NCI-H2196 treated with DMSO at 0.1 percent for 48 hours (cell line): ENCODE results near the gene NEAT1.

Source experiments
- DNase-seq: peaks from one replicate; lab custom pipeline; 2025; ENCODE audit not compliant: unreplicated experiment; lab: John Stamatoyannopoulos, UW

The NEAT1 gene

DNA sequence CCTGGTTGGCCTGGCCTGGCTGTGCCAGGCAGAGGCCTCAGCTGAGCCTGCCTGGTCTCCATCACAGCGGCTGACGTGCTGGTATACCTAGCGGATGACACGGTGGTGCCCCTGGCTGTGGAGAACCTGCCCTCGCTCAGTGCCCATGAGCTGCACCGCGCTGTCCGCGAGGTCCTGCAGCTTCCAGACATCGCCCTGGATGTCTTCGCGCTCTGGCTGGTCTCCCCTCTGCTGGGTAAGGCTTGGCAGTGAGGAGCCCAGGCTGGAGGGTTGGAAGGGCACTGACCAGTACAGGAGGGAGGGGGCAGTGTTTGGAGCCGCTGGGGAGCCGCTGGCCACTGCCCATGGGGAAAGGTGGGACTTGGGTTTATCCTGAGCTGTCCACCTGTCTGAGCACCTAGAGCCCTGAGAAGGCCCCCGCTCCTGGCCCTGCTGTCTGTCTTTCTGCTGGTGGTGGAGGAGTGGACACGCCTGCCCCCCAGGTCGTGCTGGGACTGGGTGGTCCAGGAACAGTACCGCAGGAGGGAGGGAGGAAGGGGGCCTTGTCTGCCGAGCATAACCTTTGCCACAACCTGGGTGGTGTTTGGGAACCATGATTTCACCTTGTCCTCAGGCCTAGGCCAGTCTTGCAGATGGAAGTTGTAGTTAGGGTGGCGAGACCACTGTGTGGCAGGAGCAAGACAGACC, 33.2 kb upstream of the NEAT1 start:
- DNase-seq, result no peak

DNA sequence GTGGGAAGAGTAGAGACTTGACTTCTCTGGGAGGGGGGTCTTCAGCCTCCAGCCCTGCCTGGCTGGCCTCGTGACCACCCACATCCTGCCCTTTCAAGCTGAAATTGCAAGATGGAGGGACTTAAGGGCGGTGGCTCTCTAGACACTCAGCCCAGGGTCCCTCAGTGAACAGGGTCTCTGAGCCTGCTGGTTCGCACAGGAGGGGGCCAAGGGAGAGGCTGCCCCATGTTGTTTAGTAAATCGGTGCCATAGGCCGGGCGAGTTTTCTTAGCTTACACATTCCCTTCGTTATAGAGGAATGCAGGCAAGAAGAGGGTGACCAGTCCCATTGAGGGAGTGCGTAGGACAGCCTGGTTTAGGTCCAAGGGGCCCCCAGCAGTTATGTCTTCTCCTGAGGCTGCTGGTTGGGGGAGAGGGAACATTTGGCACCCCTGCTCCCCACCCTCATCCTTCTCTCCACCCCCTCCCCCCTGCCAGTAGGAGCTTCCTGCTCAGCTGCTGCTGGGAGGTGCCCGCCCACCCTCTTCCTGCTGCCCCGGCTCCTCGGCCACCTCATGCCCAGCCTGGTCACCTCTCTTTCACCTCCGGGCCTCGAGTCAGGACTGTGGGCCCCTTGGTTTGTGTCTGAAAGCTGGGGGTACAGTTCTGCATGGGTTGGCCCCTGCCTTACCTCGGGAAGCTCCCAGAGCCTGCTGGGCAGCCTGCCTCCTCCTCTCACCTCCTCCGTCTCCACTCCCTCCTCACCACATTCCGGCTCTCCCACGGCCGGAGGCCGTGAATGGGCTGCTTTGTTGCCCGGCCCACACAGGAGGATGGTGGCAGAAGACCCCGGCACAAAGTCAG, 32.3 kb upstream of the NEAT1 start:
- no peak for DNase-seq

DNA sequence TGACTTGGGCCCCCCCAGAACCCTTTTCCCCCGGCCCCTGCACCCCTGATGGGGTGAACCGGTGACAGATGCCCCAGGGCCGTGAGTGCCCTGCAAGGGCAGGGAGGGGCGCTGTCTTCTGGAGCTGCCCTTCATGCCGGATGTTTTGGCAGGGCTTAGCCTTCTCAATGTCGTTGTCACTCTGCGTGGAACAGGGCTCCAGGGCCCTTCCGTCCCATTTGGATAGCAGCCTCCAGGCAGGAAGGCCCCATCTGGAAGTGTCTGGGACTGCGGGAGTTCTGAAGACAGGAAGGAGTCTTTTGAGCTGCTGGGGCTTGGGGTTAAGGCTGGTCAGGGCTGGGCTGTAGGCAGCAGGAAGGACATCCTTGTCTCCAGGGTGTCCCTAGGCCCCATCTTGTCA, 31.6 kb upstream of the NEAT1 start:
- DNase-seq, result no peak

DNA sequence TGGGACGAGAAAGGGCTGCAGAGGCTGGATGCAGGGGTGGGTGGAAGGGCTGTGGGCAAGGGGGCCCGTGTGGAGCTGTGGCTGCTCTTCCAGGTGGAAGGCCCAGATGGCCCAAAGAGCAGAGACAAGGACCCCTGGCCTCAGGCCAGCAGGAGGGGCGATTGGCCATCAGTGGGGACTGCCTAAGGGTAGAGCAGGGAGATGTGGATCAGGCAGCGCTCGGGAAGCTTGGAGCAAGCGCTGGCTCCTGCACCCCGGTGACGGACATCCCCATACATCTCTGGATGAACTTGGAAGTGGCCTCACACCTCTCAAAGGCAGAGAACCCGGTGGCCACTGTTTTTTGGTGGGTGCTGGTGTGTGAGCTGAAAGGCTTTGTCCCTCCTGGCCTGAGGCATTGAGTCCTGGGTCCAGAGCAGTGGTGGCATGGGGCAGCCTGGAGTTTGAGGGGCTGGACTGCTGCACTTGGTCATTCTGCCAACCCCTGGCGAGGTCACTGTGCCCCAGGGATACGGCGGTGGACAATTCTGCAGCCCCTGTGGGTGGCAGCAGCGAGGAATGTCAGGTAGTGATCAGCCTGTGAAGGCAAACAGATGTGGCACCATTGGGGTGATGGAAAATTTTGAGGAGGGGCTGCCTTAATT, 30.3 kb upstream of the NEAT1 start:
- DNase-seq, result no peak

DNA sequence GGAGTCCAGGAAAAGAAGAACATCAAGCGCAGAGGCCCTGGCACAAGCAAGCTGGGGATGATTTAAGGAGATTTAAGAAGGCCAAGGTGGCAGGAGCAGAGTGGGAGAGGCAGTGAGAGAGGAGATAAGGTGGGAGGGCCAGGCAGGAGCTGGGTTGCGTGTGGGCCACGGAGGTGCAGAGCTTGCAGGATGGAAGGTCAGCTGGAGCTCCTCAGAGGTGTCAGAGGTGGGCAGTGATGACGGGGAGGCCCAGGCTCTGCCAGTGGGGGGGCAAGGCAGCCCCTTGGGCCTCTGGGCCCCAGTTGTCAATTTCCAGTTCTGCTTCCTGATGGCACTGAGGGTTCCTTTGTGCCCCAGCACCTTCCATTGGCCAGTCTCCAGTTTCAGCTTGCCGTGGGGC, 29.7 kb upstream of the NEAT1 start:
- DNase-seq, result no peak

DNA sequence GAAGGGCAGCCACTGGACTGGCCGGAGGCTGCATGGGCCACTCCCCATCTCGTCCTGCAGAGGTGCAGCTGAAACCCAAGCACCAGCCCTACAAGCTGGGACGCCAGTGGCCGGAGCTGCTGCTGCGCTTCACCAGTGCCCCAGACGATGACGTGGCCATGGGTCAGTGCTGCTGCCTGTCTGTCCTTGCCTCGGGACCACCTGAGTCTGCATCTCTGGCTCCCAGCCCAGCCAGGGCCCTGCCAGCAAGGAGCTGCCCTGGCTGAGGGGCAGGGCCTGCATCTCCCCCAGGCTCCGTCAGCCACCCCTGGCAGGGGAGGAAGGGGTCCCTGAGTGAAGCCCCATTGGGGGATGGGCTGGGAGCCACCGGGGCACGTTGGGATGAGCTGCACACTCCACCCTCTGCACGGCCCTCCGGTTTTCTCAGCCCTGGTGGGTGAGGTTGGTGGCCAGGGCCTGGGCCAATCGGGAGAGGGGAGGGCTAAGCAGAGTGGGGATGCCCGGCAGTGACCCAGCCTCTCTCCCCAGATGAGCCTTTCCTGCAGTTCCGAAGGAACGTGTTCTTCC, 29.0 kb upstream of the NEAT1 start:
- DNase-seq, result no peak

DNA sequence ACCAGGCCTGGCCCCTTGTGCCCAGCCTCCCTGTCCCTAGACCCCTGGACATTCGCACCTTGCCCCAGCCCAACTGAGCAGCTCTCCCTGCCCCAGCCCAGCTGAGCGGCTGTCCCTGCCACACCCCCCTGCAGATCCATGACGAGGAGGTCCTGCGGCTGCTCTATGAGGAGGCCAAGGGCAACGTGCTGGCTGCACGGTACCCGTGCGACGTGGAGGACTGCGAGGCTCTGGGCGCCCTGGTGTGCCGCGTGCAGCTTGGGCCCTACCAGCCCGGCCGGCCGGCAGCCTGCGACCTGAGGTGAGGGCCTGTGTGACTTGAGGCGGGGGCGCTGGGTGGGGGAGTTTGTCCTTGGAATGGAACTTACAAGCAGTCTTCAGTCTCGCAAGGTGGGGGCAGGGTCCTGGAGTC, 28.5 kb upstream of the NEAT1 start:
- DNase-seq, result no peak

DNA sequence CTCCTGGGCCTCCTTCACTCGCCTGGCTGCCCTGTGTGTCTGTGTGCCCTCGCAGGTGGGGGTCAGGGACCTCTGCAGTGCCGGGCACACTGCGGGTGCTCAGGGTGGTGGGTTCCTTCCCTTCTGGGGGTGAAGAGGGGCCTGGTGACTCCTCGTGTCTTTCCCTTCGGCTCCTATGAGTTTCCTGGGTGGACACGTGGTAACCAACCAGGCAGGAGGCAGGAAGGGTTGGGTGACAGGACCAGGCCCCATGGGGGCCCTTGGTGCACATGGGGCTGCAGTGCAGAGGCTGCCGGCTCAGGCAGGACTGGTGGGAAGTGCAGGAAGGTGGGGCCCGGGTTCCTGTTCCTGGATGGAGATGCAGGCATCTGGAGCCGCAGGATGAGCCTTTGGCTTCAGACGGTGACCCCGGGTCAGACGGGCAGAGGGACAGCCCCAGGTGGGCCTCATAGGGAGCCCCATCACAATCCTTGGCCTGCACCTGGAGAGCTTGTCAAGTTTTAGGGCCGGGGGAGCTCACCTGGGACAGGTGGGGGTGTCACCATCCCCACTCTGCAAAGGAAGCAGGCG, 26.6 kb upstream of the NEAT1 start:
- no peak for DNase-seq

DNA sequence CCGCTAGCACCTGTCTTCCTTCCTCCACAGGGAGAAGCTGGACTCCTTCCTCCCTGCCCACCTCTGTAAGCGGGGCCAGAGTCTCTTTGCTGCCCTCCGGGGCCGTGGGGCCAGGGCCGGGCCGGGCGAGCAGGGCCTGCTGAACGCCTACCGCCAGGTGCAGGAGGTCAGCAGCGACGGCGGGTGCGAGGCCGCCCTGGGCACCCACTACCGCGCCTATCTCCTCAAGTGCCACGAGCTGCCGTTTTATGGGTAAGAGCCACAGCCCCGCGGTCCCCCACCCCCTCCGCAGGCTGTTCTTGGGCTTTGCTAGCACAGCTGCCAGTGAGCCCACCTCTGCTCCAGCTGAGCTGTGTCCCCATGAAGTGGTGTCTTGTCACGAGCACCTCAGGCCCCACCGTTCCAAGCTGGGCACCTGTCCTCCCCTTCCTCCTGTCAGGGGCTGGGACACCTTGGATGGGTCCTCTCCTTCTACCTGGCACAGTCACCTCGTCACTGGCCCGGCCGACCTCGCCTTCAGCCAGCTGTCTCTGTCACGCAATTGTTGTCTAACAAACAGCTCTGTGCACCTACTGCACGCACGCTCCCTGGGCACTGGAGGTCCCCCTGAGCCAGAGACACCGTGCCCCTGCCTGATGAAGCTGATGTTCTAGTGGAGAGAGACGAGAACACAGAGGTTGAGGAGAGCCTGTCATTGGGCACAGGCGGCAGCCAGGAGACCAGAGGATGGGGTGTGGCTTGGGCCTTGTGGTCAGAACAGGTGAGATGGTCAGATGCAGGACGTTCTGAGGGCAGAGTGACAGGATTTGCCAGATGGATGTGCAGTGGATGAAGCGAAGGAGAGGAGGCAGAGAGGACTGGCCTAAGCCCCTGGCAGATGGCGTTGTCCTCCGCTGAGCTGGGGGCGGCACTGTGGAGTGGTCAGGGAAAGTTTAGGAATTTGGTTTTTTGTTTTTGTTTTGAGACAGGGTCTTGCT, 25.5 kb upstream of the NEAT1 start:
- no peak for DNase-seq

DNA sequence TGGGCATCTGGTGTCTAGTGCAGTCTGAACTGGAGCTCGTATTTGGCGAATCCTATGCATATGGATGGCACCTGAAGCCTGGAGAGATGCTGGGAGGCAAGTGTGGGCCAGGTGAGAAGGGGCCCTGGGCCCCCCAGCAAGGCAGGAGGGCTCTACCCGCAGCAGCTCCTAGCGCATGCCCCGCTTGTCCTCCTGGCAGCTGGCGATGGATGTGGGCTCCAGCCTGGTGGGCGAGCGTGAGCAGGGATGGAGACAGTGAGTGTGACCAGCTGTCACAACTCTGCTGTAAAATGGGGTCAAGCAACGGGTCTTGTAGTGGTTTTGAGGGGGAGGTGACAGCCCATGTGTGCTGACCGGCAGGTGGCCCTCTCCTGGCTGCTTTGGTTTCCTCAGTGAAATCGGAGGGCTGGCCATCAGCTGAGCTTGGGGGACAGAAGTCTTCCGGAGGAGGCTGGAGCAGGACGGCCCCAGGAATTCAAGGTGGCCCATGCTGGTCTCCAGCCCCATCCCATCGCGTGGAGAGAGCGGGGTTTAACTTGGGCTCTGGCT, 24.2 kb upstream of the NEAT1 start:
- DNase-seq, result no peak

DNA sequence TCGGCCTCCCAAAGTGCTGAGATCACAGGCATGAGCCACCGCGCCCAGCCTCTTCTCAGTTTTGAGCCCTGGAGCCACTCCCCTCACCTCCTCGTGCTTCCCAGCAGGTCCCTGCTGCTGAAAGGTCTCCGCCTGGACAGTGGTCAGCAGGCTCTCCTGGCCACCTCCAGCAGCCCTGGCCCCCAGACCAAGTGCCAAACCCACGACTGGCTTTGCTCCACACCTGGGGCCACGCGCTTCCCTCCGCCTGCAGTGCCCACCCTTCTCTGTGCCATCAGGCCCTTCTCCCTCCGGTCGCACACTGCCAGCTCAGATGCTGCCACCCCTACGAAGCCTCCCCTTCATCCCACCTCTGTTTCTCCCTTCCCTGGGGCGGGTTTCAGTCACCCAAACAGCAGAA, 23.3 kb upstream of the NEAT1 start:
- no peak for DNase-seq

DNA sequence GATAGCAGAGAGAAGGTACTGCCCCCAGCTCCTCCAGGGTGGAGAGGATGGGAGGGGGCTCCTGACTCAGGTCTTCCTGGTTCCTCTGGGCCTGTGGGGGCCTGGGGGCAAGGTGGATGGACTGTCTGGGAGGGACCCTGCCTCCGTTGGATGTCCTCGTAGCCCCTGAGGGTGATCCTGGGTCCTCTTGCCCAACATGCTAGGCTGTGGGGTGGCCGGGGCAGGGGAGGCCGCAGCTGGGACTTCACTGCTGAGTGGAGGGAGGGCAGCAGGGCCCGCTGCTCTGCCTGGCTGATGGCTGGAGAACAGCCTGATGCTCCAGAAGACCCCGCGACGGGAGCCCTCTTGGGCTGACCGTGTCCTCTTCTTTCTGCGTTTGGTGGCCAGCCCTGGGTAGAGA, 22.8 kb upstream of the NEAT1 start:
- DNase-seq, result no peak

DNA sequence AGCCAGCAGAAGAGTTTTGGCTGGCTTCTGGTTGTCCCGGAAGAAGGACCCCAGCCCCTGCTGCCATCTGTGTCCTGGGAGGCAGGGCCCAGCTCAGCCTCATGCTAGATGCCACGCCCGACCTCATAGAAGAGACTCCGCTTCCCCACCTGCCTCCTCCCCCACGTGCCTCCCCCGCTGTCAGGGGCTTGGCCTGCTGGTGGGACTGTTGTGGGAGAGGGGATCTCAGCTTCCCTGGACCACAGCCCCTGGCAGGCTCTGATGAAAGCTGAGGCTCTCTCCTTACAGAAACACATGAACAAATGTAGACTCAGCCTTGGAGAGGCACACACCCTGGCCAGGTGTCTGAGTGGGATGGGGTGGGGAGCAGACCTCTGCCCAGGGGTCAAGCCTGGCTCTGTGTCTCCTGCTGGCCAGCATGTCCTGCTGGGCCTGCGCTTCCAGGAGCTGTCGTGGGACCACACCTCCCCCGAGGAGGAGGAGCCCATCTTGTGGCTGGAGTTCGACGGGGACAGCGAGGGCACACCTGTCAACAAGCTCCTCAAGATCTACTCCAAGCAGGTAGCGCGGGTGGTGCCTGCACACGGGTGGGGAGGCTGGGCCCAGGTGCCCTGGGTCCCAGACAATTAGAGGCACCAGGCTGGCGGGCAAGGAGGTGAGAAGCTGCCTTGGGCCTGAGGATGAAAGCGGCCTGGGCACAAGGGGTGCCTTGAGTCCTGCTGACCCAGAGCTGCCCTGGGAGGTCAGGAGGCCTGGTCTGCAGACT, 22.1 kb upstream of the NEAT1 start:
- DNase-seq, result no peak

DNA sequence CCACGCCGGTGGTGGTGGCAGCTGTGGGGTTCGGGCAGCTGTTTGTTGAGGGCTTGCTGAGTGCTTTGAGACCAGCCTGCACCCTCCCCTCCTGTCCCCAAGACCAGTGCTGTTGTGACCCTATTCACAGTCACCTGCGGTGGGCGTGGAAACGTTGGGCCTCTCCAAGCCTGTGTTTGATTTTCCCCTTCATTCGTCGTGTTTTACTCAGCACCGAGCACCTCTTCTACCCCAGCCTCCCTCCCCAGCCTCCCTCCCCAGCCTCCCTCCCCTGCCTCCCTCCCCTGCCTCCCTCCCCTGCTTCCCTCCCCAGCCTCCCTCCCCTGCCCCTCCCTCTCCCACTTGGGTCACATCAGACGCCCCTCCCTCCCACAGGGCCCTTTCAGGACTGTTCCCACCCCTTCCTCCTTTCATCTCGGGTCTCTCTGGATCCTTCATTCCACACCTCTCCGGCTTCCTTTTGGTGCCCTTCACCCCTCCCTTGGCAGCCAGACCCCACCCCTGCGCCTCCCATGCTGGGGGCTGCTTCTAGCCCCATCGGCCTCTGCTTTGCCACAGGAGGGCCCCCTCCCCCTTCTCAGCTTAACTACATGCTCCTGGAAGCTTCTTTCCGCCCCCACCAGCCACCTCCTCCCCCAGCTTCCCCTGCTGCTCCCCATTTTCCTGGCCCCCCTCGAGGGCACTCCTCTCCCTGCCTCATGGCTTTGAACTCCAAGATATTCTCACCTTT, 21.4 kb upstream of the NEAT1 start:
- DNase-seq, result no peak

DNA sequence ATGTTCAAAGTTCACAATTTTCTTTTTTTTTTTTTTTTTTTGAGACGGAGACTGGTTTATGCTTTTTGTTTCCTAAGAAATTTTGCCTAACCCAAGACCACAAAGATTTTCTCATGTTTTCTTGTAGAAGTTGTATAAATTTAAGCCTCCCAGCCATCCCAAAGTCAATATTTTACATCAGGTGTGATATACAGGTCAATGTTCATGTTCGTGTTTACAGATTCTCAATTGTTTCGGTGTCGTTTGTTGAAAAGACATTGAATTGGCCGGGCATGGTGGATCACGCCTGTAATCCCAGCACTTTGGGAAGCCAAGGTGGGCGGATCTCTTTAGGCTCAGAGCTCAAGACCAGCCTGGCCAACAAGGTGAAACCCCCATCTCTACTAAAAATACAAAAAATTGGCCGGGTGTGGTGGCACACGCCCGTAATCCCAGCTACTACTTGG, 20.8 kb upstream of the NEAT1 start:
- no peak for DNase-seq

DNA sequence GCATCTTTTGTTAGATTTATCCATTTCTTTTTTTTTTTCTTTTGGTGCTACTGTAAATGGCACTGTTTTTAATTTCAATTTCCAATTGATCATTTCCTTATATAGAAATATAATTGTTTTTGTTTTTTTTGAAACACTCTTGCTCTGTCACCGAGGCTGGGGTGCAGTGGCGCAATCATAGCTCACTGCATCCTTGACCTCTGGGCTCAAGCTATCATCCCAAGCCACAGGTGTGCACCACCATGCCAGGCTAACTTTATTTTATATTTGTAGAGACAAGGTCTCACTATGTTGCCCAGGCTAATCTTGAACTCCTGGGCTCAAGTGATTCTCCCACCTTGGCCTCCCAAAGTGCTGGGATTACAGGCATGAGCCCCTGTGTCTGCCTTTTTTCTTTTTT, 19.8 kb upstream of the NEAT1 start:
- DNase-seq, result no peak

DNA sequence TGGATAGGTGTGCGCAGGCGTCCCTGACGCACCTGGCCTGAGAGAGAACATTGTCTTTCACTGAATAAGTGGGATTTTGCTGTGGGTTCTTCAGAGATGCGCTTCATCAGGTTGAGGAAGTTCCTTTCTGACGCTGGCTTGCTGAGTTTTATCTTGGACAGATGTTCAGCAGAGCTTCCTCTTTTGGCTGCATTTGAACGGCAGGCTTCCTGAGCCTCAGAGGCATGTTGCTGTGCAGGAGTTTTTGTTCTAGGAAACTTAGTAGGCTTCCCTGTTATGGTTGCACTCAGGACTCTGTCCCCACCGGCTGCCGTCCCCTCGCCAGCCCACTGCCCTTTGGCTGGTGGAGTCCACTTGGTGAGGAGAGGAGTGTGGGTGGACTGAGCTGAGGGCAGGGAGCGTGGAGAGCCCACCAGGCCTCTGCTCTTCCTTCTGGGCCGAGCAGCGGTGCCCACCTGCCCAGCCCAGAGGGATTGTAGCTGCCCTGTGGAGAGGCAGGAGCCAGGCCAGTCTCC, 18.9 kb upstream of the NEAT1 start:
- no peak for DNase-seq

DNA sequence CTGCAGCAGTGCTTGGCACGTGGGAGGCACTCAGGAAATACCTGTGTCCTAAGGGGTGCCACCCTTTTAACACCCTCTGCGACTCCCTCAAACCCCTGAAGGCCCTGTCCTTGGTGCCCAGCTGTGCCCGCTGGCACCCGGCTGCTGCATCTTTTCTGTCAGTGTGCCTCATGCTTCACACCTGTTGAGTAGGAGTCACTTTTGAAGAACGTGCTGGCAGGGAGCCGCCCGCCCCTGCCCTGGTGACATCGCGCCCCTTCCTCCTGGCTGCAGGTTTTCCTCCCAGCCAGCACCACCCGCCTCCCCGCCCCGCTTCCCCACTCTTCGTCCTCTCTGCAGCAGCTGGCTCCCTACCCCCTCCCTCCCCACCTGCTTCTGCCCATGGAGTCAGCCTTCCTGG, 18.4 kb upstream of the NEAT1 start:
- no peak for DNase-seq
